Epithelial cell of proximal tubule (primary cell): Measurements from ENCODE around the gene POLR1A. TPM values are rescaled to one million over a fixed set of nuclear protein-coding genes. Genes with fewer than 3 reads are reported as not detected.

Experiments
- DNase-seq: peaks from one replicate; pipeline ENCODE4 v3.0.0-alpha.2; 2011; ENCODE audit warnings: low read depth
- H3K4me3 ChIP-seq: 2 replicates; pipeline ENCODE4 v1.5.1; 2011; ENCODE audit warnings: low read depth, mild to moderate bottlenecking, low read length
- CTCF ChIP-seq: conservative IDR thresholded peaks from 2 replicates; pipeline ENCODE4 v1.5.1; 2012; ENCODE audit warnings: low read depth, mild to moderate bottlenecking, low read length
- total RNA-seq: library from RNA; depleted of rRNA; stranded (reverse); fragments of >200 nt; gene quantifications from 2 replicates; pipeline ENCODE4 v1.2.3, GENCODE V29; 2015

The POLR1A gene
- total RNA-seq, 1 donor from 2014 or later = 23.1 TPM

DNA sequence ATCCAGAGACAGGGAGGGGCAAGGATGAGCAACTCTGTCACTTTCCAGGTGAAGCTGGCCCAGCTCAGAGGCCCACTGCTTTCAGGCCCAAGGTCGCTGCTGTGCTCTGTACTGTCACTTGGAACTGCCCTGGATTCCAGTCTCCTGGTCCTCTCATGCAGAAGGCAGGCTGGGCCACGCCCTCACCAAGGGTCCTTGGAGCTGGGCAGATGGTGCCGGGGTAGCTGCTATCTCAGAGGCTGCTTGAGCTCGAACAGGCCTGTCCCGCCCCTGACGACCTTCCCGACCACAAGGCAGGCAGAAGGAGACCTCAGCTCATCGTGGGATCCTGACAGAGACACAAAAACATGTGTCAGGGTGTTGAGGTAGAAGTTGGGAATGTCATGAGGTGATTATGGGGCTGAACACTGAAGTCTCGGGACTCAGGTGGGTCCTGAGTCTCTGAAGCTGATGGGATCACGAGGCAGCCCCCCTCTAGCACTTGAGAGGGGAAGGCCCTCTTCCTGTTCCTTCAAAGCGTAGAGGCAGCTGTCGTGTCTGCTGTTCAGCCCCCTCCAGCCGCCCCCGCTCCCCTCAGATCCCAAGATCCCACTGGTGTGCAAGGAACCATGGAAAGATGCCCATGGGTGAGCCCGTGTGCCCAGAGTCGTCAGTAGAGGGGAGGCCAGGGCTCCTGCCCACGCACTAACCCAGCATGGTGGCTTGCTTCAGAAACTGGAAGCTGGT is 78.3 kb downstream of the POLR1A start:
- TF ChIP-seq CTCF = no peak
- no peak overlapping the region for H3K4me3 ChIP-seq
- no peak for DNase-seq

DNA sequence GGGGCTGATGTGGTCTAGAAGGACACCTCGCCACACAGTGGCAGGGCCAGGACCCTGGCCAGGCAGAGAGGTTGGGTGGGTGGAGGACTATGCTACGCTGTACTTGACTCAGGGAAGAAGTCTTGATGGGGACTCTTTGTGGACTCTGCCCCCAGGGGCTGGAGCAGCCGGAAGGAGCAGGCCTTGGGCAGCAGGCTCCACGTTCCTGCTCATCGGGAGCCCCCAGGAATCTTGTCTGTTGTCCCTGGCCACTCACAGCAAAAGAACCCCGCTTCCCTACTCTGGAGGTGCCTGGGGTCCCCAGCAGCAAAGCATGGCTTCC is 79.0 kb downstream of the POLR1A start:
- no peak overlapping the region for H3K4me3 ChIP-seq
- no peak for TF ChIP-seq CTCF
- DNase-seq = no peak

- no peak for DNase-seq
- TF ChIP-seq CTCF = no peak
- no peak overlapping the region for H3K4me3 ChIP-seq
Measured at GRCh38 chr2:86025976-86026743, 79.5 kb downstream of the POLR1A start.

GRCh38 chr2:86025229-86025820 is 80.4 kb downstream of the POLR1A start:
- no peak overlapping the region for H3K4me3 ChIP-seq
- no peak for DNase-seq
- peak; percentile 34 for TF ChIP-seq CTCF

DNA sequence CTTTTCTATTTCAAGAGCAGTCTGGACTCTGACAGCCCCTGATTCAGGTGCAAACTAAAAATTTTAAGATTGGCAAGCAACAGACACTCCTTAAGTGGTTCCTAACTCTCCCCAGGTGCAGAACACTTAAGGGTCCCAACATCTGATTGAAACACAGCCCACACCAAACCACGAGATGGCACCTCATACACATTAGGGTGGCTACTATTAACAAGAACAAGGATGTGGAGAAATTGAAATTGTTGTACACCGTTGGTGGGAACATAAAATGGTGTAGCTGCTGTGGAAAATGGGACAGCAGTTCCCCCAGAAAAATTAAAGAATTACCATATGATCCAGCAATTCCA is 82.3 kb downstream of the POLR1A start:
- DNase-seq = no peak
- TF ChIP-seq CTCF = no peak
- H3K4me3 ChIP-seq = no peak overlapping the region

DNA sequence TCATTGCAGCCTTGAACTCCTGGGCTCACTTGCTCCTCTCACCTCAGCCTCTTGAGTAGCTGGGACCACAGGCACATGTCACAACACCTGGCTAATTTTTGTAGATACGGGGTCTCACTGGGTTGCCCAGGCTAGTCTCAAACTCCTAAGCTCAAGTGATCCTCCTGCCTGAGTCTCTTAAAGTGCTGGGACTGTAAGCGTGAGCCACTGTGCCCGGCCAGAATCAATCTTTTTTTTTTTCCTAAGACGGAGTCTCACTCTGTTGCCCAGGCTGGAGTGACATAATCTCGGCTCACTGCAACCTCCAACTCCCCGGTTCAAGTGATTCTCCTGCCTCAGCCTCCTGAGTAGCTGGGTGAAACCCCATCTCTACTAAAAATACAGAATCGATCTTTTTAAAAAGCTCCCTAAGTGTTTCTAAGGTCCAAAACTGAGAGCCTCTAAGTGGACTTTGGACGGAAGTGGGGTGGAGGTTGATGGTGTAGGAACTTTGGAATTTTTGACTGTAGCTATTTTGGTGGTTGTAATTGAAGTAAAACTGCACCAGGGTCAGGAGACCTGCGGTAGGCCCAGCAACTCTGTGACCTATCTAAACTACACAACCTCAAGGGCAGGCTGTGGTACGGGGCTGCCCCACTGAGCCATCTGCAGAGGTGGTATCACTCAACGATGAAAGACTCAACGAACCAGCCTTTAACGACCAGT is 82.9 kb downstream of the POLR1A start:
- TF ChIP-seq CTCF = no peak
- no peak overlapping the region for H3K4me3 ChIP-seq
- no peak for DNase-seq
